Fibroblast of lung (primary cell): Measurements from ENCODE around the gene ANK2.

ENCODE experiments used
- CTCF ChIP-seq, 2 donors: IDR thresholded peaks in 1 of 2; conservative IDR thresholded peaks in 1 of 2; 1 replicate in 1 of 2; 2 replicates in 1 of 2; pipeline ENCODE4 v1.5.1; 2011 to 2012; ENCODE audit warnings: low read length in 2 of 2, control low read depth in 1 of 2, inconsistent platforms in 1 of 2, low read depth in 1 of 2, mild to moderate bottlenecking in 1 of 2
- EZH2 ChIP-seq: IDR thresholded peaks from 2 replicates; pipeline ENCODE4 v1.5.1; 2012; ENCODE audit warnings: low read length, control low read depth, mild to moderate bottlenecking; ENCODE audit errors: missing control alignments

DNA sequence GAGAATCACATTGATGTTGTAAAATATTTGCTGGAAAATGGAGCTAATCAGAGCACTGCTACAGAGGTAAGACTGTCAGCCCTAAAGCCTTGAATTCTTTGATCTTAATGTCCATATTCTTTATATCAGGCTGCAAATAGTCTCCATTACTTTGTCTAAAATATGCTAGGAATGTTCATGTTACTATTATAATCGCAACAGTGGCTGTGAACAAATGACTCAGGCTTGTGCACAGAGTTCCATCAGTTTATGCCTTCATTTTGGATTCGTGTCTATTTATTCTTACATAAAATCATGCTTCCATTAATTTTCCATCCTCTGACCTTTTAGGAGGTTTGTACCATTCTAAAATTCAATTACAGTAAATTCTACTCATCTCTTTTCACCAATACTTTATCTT is 182.7 kb downstream of the ANK2 start:
- no peak for TF ChIP-seq CTCF (conservative IDR thresholded peaks at IDR 0.05 in 1 of 2, IDR thresholded peaks at IDR 0.05 in 1 of 2; ENCODE audit: low read depth in 1 of 2, low read length in 2 of 2)
- TF ChIP-seq EZH2 = no peak
